Activated CD4-positive, alpha-beta T cell treated with anti-CD3 and anti-CD28 coated beads, Interleukin-2, amount 10 ng/mL, durations not matched to agents 7 days and 5 days (primary cell): ENCODE data around the gene MDH2. TPM values are rescaled to one million over a fixed set of nuclear protein-coding genes. Genes with fewer than 3 reads are reported as not detected.
"Not testable (repeated sequence)": the region's sequence is repeated elsewhere in the genome, so short reads cannot be mapped to it uniquely, and the experiment has no call there.

ENCODE experiments used
- CTCF ChIA-PET: fragments of 350-600 bp; sonication (Branson Sonifier 250); formaldehyde crosslinking; loops from one replicate; lab custom pipeline; 2021; ENCODE audit warnings: antibody characterized with exemption; lab: Charles Lee
- POLR2A ChIA-PET: fragments of 350-600 bp; sonication (Branson Sonifier 250); formaldehyde crosslinking; loops from one replicate; lab custom pipeline; 2021; ENCODE audit warnings: antibody characterized with exemption; lab: Charles Lee
- DNase-seq: peaks from one replicate; pipeline ENCODE4 v3.0.0-alpha.2; 2020
- H3K27ac Mint-ChIP-seq: one replicate; pipeline ENCODE4 v1.8.0; 2021; ENCODE audit warnings: mild to moderate bottlenecking, moderate library complexity, mixed read lengths
- H3K27me3 Mint-ChIP-seq: one replicate; pipeline ENCODE4 v1.8.0; 2021; ENCODE audit warnings: mixed read lengths
- H3K36me3 Mint-ChIP-seq: one replicate; pipeline ENCODE4 v1.8.0; 2021; ENCODE audit warnings: low read depth, mixed read lengths
- H3K4me1 Mint-ChIP-seq: one replicate; pipeline ENCODE4 v1.8.0; 2021; ENCODE audit warnings: mixed read lengths
- H3K4me3 Mint-ChIP-seq: one replicate; pipeline ENCODE4 v1.8.0; 2021; ENCODE audit warnings: mild to moderate bottlenecking, moderate library complexity, mixed read lengths
- H3K9me3 Mint-ChIP-seq: one replicate; pipeline ENCODE4 v1.8.0; 2021; ENCODE audit warnings: mixed read lengths
- total RNA-seq, 2 experiments: library from RNA; stranded (reverse); gene quantifications; one replicate each; pipeline ENCODE4 v1.2.3, GENCODE V29; 2021

Gene MDH2, protein sequence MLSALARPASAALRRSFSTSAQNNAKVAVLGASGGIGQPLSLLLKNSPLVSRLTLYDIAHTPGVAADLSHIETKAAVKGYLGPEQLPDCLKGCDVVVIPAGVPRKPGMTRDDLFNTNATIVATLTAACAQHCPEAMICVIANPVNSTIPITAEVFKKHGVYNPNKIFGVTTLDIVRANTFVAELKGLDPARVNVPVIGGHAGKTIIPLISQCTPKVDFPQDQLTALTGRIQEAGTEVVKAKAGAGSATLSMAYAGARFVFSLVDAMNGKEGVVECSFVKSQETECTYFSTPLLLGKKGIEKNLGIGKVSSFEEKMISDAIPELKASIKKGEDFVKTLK
- total RNA-seq: 100 to 1,000 TPM; 136 to 149 TPM

DNA sequence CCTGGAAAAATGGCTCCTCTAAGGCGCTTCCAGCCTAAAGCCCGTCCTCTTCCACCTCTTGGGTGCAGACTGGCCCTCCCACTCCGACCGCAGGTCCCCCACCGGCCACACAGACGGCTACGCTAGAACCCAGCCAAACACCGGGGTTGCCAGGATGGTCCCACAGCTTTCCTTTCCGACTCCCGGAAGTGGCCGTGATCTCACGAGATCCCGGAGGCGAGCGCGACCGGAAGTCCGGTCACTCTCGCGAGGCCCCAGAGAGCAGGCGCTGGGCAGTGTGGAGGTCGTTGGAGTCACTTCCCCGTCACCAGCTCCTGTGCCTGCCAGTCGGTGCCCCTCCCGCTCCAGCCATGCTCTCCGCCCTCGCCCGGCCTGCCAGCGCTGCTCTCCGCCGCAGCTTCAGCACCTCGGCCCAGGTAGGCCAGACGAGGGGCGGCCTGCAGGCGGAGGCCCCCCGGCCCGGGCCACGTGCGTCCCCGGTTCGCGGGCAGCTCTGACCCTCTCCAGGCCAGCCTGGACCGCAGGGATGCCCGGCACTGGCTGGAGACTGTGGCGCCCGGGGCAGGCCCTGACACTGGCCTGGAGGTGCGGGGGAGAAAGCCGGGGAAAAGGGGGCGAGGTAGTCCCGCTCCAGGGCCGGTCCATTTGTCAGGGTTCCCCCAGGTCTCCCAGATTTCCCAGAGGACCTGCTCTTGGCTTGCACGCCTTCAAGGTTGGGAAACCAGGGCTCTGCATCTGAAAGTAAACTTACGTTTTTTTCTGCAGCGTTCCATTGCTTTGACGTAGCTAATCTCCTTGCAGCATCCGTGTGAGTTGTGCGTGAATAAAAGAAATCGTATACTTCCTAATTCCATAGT, at the start of gene MDH2, which contains the start of gene STYXL1:
Gene MDH2, plus strand, starts transcription at position 296 of the 857 bp plus-strand sequence. Its CDS starts 55 bp downstream, at position 351.
Gene STYXL1, minus strand, starts transcription at position 190 of the 857 bp plus-strand sequence. CDS start 17,477 bp downstream, outside the sequence.
- CTCF ChIA-PET: interaction anchor here (0.7 to 1.6 kb wide), 2 partner anchors 8 to 134 kb away, joined by 3 to 4 read pairs; no protein-coding TSS in a partner anchor
- peaks cover 46% of the 10 kb centered on the region for H3K4me1 Mint-ChIP-seq

DNA sequence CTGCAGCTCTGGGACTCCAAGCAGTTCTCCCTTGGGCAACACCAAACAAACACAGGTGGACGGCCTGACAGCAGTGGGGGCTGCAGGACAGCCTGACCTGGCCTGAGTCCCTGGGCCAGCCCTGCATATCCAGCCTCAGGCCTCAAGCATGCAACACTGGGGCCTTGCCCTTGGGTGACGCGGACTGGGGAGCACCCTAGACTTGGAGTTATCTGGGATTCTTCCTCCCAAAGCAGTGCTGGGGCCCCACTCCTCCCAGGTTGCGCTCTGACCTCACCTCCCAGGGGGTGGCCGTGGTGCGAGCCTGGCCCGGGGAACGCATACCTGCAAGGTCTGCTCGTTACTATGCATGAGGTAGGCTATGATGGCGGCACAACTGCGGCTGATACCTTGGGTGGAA, 47.3 kb upstream of the MDH2 start:
- ChIA-PET POLR2A (no interaction called here), CTCF (no interaction called here)
- H3K27ac Mint-ChIP-seq: no peak overlapping the region
- no peaks in the 10 kb centered on the region for H3K27me3 Mint-ChIP-seq
- DNase-seq: no peak
- peaks cover 56% of the 10 kb centered on the region for H3K36me3 Mint-ChIP-seq
- no peak overlapping the region for H3K4me3 Mint-ChIP-seq
- no peaks in the 10 kb centered on the region for H3K9me3 Mint-ChIP-seq
- peaks cover 25% of the 10 kb centered on the region for H3K4me1 Mint-ChIP-seq

More for the DNA sequence above, at the start of gene MDH2, which contains the start of gene STYXL1:
- Mint-ChIP-seq H3K9me3 (no peaks in the 10 kb centered on the region), H3K4me3 (peak within 1 kb of the TSS; percentile 94), H3K27ac (peak within 1 kb of the TSS; percentile 96), H3K36me3 (peaks cover 30% of the 10 kb centered on the region), H3K27me3 (no peaks in the 10 kb centered on the region)
- POLR2A ChIA-PET: interaction anchor here (0.5 to 0.7 kb wide), 3 partner anchors 39 to 1065 kb away, joined by 3 read pairs; no protein-coding TSS in a partner anchor
- DNase-seq: peak; percentile 94

DNA sequence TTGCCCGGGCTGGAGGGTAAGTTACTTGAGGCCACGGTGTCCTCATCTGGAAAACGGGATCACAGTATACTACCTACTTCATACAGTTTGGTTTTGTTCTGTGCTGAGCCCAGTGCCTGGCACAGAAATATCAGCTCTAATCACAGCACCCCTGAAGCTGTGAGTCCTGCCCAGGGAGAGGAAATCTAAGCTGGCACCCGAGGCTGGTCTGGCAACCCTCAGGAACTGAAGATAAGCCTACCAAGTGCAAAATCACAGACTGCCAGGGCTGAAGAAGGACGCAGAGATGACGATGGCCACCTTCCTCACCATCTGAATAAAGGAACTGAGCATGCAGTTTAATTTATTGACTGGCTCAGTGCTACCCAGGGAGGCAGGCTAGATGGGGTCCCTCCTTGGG, 45.8 kb upstream of the MDH2 start:
- Mint-ChIP-seq H3K9me3 (no peaks in the 10 kb centered on the region), H3K36me3 (peaks cover 42% of the 10 kb centered on the region), H3K4me1 (peaks cover 11% of the 10 kb centered on the region), H3K27me3 (no peaks in the 10 kb centered on the region), H3K4me3 (no peak overlapping the region), H3K27ac (no peak overlapping the region)
- POLR2A ChIA-PET: interaction anchor here (0.6 kb wide), 1 partner anchor 1999 kb away, joined by 3 read pairs; no protein-coding TSS in a partner anchor
- CTCF ChIA-PET: interaction anchor here (1.6 kb wide), 1 partner anchor 18 kb away, joined by 4 read pairs; no protein-coding TSS in a partner anchor
- no peak for DNase-seq

DNA sequence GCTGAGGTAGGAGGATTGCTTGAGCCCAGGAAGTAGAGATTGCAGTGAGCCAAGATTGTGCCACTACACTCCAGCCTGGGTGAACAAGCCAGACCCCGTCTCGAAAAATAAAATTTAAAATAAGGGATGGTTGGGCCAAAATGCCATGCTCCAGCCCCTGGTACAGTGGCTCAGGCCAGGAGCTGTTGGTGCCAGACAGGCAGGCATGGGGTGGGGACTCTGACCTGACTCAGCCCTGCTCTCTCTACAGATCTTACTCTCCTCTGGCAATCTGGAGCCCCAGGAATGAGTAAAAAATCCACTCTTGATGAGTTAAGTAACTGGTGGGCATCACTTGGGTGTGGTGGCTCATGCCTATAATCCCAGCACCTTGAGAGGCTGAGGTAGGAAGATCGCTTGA, 45.1 kb upstream of the MDH2 start:
- POLR2A ChIA-PET: no interaction called here
- Mint-ChIP-seq H3K36me3 (peaks cover 39% of the 10 kb centered on the region), H3K27ac (no peak overlapping the region), H3K27me3 (no peaks in the 10 kb centered on the region), H3K4me3 (no peak overlapping the region), H3K9me3 (no peaks in the 10 kb centered on the region), H3K4me1 (peaks cover 5% of the 10 kb centered on the region)
- DNase-seq: no peak
- CTCF ChIA-PET: interaction anchor here (1.6 kb wide), 1 partner anchor 17 kb away, joined by 4 read pairs; no protein-coding TSS in a partner anchor

DNA sequence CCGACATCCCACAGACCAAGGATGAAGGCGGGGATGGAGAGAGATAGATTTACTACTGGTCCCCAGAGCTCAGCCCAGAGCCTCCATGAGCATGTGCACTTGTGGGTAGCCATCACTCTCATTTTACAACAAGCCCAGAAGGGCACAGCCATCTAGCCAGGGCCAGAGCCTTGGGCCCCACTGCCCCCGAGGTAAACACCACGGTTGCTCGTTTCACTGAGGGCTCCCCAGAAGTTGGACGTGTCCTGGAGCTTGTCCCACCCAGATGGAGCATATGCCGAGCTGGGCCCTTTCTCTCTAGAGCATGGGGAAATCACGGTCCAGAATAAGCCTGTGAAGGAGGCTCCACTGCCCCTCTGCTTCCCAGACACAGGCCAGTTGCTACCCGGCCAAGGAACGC, 44.6 kb upstream of the MDH2 start:
- ChIA-PET CTCF (interaction anchor here (2.0 kb wide), 1 partner anchor 9 kb away, joined by 5 read pairs; the partner anchor contains the start of gene TMEM120A), POLR2A (no interaction called here)
- H3K27ac Mint-ChIP-seq: no peak overlapping the region
- peaks cover 8% of the 10 kb centered on the region for H3K4me1 Mint-ChIP-seq
- H3K4me3 Mint-ChIP-seq: no peak overlapping the region
- peaks cover 2% of the 10 kb centered on the region for H3K27me3 Mint-ChIP-seq
- DNase-seq: no peak
- H3K9me3 Mint-ChIP-seq: no peaks in the 10 kb centered on the region
- H3K36me3 Mint-ChIP-seq: peaks cover 39% of the 10 kb centered on the region

DNA sequence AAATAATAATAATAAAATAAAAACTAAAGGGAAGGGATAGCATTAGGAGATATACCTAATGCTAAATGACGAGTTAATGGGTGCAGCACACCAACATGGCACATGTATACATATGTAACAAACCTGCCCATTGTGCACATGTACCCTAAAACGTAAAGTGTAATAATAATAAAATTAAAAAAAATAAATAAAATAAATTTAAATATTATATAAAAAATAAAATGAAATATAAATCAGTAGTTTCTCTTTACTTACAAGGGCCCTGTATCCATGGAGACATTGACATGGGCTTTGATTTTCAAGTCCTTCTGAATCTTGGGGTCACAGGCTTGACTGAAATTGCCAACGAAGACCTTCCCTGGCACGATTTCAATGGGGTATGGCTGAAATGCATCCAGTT, 42.9 kb upstream of the MDH2 start:
- H3K9me3 Mint-ChIP-seq, POLR2A ChIA-PET, H3K27me3 Mint-ChIP-seq, DNase-seq, H3K27ac Mint-ChIP-seq, H3K4me3 Mint-ChIP-seq: not testable (repeated sequence)
- Mint-ChIP-seq H3K36me3 (peaks cover 33% of the 10 kb centered on the region), H3K4me1 (peaks cover 20% of the 10 kb centered on the region)
- CTCF ChIA-PET: interaction anchor here (2.0 kb wide), 1 partner anchor 11 kb away, joined by 5 read pairs; the partner anchor contains the start of gene TMEM120A

DNA sequence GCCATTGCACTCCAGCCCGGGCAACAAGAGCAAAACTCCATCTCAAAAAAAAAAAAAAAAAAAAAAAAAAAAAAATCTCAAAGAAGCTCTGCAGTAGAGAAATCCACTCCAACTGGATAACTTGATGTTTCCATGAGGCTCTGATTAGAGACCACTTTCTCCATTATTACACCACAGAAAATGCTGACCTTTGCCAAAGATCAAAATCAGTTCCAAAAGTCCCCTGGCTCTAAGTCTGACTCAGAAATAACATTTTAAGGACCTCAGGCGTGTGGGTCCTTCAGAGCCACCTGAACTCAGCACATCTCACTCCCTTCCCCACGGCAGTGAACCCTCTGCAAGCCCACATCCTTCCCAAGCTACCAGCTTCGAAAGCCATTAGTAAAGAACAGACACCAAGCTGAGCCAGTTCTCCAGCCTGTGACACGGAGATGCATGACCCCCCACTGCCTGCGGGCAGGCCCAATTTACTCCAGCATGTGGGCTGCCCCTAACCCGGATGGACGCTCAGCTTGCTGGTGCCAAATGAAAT, 39.7 kb upstream of the MDH2 start:
- Mint-ChIP-seq H3K4me1 (peaks cover 31% of the 10 kb centered on the region), H3K4me3 (no peak overlapping the region), H3K9me3 (no peaks in the 10 kb centered on the region), H3K36me3 (peaks cover 43% of the 10 kb centered on the region), H3K27ac (no peak overlapping the region), H3K27me3 (peaks cover 12% of the 10 kb centered on the region)
- ChIA-PET CTCF (interaction anchor here (0.8 to 1.5 kb wide), 2 partner anchors 12 to 51 kb away, joined by 3 to 4 read pairs; no protein-coding TSS in a partner anchor), POLR2A (interaction anchor here (0.9 kb wide), 1 partner anchor 269 kb away, joined by 3 read pairs; no protein-coding TSS in a partner anchor)
- peak; percentile 24 for DNase-seq

DNA sequence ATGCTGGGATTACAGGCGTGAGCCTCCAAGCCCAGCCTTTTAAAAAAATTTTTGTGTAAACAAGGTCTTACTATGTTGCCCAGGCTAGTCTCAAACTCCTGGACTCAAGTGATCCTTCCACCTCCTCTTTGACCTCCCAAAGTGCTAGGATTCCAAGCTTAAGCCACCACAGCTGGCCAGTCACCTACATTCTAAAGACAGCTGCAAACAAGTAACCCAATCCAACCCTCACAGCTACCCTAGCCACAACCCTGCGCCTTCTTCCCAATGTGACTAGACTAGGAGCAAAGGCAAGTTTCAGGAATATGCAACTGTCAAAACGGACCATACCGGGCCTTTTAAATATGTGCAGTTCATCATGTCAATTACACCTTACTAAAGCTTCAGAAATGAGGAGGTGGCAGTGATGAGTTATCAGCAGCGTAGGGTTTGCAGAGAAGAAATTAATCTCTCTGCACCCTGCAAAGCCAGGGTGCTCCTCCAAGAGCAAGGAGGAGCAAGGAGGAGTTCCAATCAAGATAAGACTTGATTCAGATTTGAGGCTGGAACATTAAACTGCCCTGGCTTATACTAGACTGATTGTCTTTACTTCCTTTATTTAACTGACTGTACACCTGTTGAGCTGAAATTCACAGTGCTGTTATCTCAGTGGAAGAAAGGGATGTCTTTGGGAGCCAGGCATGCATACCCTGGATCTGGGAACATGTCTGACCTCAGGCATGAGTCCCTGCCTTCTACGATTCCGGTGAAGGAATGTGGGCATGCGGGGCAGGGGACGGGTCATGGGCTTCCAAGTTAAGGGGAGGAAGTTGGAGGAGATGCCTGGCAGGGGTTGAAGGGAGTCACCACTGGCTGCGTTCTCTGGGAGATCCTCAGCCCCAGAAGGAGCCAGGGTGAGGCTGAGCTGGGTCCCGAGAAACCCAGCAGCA, 38.0 kb upstream of the MDH2 start:
- Mint-ChIP-seq H3K27ac (peak overlapping the region; percentile 78), H3K27me3 (peaks cover 12% of the 10 kb centered on the region), H3K4me1 (peaks cover 31% of the 10 kb centered on the region), H3K36me3 (peaks cover 42% of the 10 kb centered on the region), H3K9me3 (no peaks in the 10 kb centered on the region), H3K4me3 (peak overlapping the region; percentile 40)
- CTCF ChIA-PET: interaction anchor here (1.3 to 3.1 kb wide), 3 partner anchors 10 to 18 kb away, joined by 3 to 19 read pairs (median 3); no protein-coding TSS in a partner anchor
- no peak for DNase-seq
- POLR2A ChIA-PET: no interaction called here

DNA sequence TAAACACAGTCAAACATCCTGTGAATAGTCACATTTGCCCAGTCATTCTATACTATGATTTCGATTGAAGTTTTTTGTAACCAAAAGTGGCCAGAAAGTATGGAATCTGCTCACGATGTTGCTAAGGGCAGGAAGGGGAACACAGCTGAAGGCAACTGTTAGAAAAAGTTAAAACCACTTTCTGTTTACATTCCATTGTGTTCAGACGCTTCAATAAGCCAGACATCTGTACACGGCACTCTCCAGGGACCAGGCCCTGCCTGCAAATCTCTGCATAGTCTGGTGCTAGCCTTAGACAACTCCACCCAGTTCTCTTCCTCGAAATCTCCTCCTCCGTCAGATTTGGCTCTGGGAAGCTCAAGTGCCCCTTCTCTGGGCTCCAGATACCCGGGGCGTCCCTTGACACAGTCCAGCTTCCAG, 36.5 kb upstream of the MDH2 start:
- no peak overlapping the region for H3K4me3 Mint-ChIP-seq
- no peaks in the 10 kb centered on the region for H3K9me3 Mint-ChIP-seq

DNA sequence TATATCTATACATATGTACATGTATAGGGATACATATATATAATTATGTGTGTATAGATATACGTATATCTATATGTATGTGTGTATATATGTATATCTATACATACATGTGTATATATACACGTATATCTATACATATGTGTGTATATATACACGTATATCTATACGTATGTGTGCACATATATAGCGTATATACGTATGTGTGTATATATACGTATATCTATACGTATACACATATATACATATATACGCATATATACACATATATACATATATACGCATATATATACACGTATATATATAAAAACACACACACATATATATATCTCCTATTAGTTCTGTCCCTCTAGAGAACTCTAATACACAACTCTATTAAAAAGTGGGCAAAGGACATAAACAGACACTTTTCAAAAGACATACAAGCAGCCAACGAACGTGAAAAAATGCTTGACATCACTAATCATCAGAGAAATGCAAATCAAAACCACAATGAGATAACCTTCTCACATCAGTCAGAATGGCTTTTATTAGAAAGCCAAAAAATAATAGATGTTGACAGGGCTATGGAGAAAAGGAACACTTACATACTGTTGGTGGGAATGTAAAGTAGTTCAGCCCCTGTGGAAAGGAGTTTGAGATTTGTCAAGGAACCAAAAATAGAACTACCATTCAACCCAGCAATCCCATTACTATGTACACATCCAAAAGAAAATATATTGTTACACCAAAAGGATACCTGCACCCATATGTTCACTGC, 31.5 kb upstream of the MDH2 start:
- ChIA-PET POLR2A (interaction anchor here (0.5 kb wide), 1 partner anchor 39 kb away, joined by 3 read pairs; no protein-coding TSS in a partner anchor), CTCF (no interaction called here)
- Mint-ChIP-seq H3K9me3 (no peaks in the 10 kb centered on the region), H3K4me1 (peaks cover 18% of the 10 kb centered on the region), H3K4me3 (no peak overlapping the region), H3K27ac (no peak overlapping the region), H3K36me3 (peaks cover 52% of the 10 kb centered on the region), H3K27me3 (peaks cover 5% of the 10 kb centered on the region)
- DNase-seq: no peak

More for the DNA sequence above, 36.5 kb upstream of the MDH2 start:
- DNase-seq: no peak
- ChIA-PET POLR2A (no interaction called here), CTCF (interaction anchor here (1.2 to 3.1 kb wide), 4 partner anchors 9 to 63 kb away, joined by 3 to 19 read pairs (median 3); no protein-coding TSS in a partner anchor)
- Mint-ChIP-seq H3K36me3 (peaks cover 44% of the 10 kb centered on the region), H3K27me3 (peaks cover 12% of the 10 kb centered on the region), H3K4me1 (peaks cover 31% of the 10 kb centered on the region), H3K27ac (no peak overlapping the region)

DNA sequence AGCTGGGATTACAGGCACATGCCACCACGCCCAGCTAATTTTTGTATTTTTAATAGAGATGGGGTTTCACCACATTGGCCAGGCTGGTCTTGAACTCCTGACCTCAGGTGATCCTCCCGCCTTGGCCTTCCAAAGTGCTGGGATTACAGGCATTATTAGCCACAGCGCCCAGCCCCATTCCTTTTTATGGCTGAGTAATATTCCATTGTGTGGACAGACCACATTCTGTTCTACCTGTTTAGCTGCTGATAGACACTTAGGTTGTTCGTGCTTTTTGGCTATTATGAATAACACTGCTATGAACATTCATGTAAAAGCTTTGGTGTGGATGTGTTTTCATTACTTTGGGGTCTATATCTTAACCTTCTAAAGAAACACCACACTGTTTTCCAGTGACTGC, 29.4 kb upstream of the MDH2 start:
- H3K9me3 Mint-ChIP-seq, H3K27ac Mint-ChIP-seq, H3K4me3 Mint-ChIP-seq, H3K27me3 Mint-ChIP-seq, DNase-seq, POLR2A ChIA-PET: not testable (repeated sequence)
- CTCF ChIA-PET: interaction anchor here (0.6 kb wide), 1 partner anchor 152 kb away, joined by 3 read pairs; no protein-coding TSS in a partner anchor
- Mint-ChIP-seq H3K4me1 (peaks cover 25% of the 10 kb centered on the region), H3K36me3 (peaks cover 45% of the 10 kb centered on the region)
